HG03558 (cell line): ENCODE measurements around the gene DPP6.

ENCODE experiments used
- ATAC-seq: cut with Tn5 transposase; IDR thresholded peaks from one replicate; pipeline ENCODE4 v1.9.1; 2021; ENCODE audit warnings: moderate number of reproducible peaks; ENCODE audit not compliant: unreplicated experiment; ENCODE audit errors: extremely low read depth

DPP6 gene

GRCh38 chr7:154436560-154436959, 384.4 kb downstream of the DPP6 start:
- no peak for ATAC-seq

GRCh38 chr7:154437234-154437633, 385.0 kb downstream of the DPP6 start:
- no peak for ATAC-seq

GRCh38 chr7:154438571-154439367, 386.6 kb downstream of the DPP6 start:
- ATAC-seq, result no peak

- no peak for ATAC-seq
Observed at GRCh38 chr7:154440058-154440457, 387.9 kb downstream of the DPP6 start.

GRCh38 chr7:154440651-154441050, 388.5 kb downstream of the DPP6 start:
- no peak for ATAC-seq

- no peak for ATAC-seq
Observed at GRCh38 chr7:154441811-154442210, 389.6 kb downstream of the DPP6 start.

- ATAC-seq, result no peak
Observed at GRCh38 chr7:154442939-154443338, 390.7 kb downstream of the DPP6 start.

- no peak for ATAC-seq
Observed at GRCh38 chr7:154450451-154450850, 398.3 kb downstream of the DPP6 start.

GRCh38 chr7:154451480-154452457, 399.6 kb downstream of the DPP6 start:
- ATAC-seq, result no peak

- ATAC-seq, result no peak
Observed at GRCh38 chr7:154463794-154464193, 411.6 kb downstream of the DPP6 start.

GRCh38 chr7:154469652-154470051, 417.5 kb downstream of the DPP6 start:
- no peak for ATAC-seq

- ATAC-seq, result no peak
Observed at GRCh38 chr7:154472343-154472742, 420.1 kb downstream of the DPP6 start.

- no peak for ATAC-seq
Observed at GRCh38 chr7:154473360-154473759, 421.2 kb downstream of the DPP6 start.

GRCh38 chr7:154474903-154475520, 422.8 kb downstream of the DPP6 start:
- no peak for ATAC-seq

GRCh38 chr7:154475864-154476263, 423.7 kb downstream of the DPP6 start:
- ATAC-seq, result no peak

GRCh38 chr7:154480817-154481216, 428.6 kb downstream of the DPP6 start:
- ATAC-seq, result no peak

GRCh38 chr7:154482863-154483262, 430.7 kb downstream of the DPP6 start:
- ATAC-seq, result no peak

GRCh38 chr7:154484406-154484805, 432.2 kb downstream of the DPP6 start:
- no peak for ATAC-seq

- no peak for ATAC-seq
Observed at GRCh38 chr7:154484943-154485342, 432.7 kb downstream of the DPP6 start.

- ATAC-seq, result no peak
Observed at GRCh38 chr7:154489897-154490296, 437.7 kb downstream of the DPP6 start.

GRCh38 chr7:154493594-154493993, 441.4 kb downstream of the DPP6 start:
- no peak for ATAC-seq
